Breast epithelium (tissue), 4 donors: Measurements from ENCODE around the gene C6orf89. TPM values are rescaled to one million over a fixed set of nuclear protein-coding genes. Genes with fewer than 3 reads are reported as not detected.
A peak's percentile ranks its signal among the peaks of the same experiment; 100 is the strongest.
"Not testable (repeated sequence)": the region's sequence is repeated elsewhere in the genome, so short reads cannot be mapped to it uniquely, and the experiment has no call there.

Source experiments
- DNase-seq, 2 donors: peaks; one replicate each; pipeline ENCODE4 v3.0.0-alpha.2; 2019; ENCODE audit warnings: low spot score in 2 of 2
- H3K27ac ChIP-seq, 2 donors: fragments of 200-600 bp; sonication (generic) in 1 of 2; one replicate each; pipeline ENCODE4 v1.5.1; 2016 to 2019; ENCODE audit warnings: mild to moderate bottlenecking in 1 of 2
- H3K27me3 ChIP-seq, 2 donors: fragments of 200-600 bp; sonication (generic) in 1 of 2; one replicate each; pipeline versions ENCODE4 v1.5.1 to v1.6.0; 2017 to 2019; ENCODE audit warnings: control low read depth in 1 of 2, mild to moderate bottlenecking in 1 of 2
- H3K36me3 ChIP-seq: fragments of 200-600 bp; one replicate; pipeline ENCODE4 v1.5.1; 2019
- H3K4me1 ChIP-seq, 2 donors: fragments of 200-600 bp; sonication (generic); one replicate each; pipeline ENCODE4 v1.5.1; 2016 to 2019; ENCODE audit warnings: control low read depth in 1 of 2
- H3K4me3 ChIP-seq, 3 donors: fragments of 200-600 bp; sonication (generic); 1 replicate in 2 of 3; 2 replicates in 1 of 3; pipeline ENCODE4 v1.5.1; 2016 to 2019; ENCODE audit warnings: mild to moderate bottlenecking in 3 of 3, moderate library complexity in 2 of 3
- H3K9me3 ChIP-seq, 2 donors: fragments of 200-600 bp; sonication (generic) in 1 of 2; one replicate each; pipeline ENCODE4 v1.5.1; 2016 to 2019; ENCODE audit warnings: control low read depth in 1 of 2
- CTCF ChIP-seq, 3 donors: fragments of 450-650 bp; IDR thresholded peaks; one replicate each; pipeline ENCODE4 v1.5.1; 2016 to 2017; ENCODE audit warnings: antibody characterized with exemption in 3 of 3, mild to moderate bottlenecking in 3 of 3, moderate library complexity in 3 of 3
- POLR2A ChIP-seq: fragments of 450-650 bp; IDR thresholded peaks from one replicate; pipeline ENCODE4 v1.6.1; 2016; ENCODE audit warnings: antibody characterized with exemption, mild to moderate bottlenecking, moderate library complexity
- POLR2AphosphoS5 ChIP-seq, 3 donors: sonication (generic); formaldehyde crosslinking; IDR thresholded peaks; one replicate each; pipeline ENCODE4 v1.6.1; 2017; ENCODE audit warnings: antibody characterized with exemption in 3 of 3
- intact Hi-C: fragments of 100-400 bp; cut with DNase I; formaldehyde crosslinking; loops from one replicate; pipeline ENCODE4 v1.15.1; 2023; ENCODE audit warnings: low total_unique reads
- total RNA-seq, 3 donors: library from RNA; depleted of rRNA; stranded (reverse); fragments of >200 nt; gene quantifications; one replicate each; pipeline ENCODE4 v1.1.0, GENCODE V29; 2016

Gene C6orf89
- total RNA-seq, 3 donors from 2014 or later: 32.8 to 58.7 (median 45.4) TPM

- no peak for DNase-seq
- H3K4me3 ChIP-seq: no peak overlapping the region
- TF ChIP-seq POLR2A (no peak), CTCF (IDR thresholded peaks at IDR 0.05) (no peak), POLR2AphosphoS5 (IDR thresholded peaks at IDR 0.05) (no peak)
These were observed 58.9 kb downstream of the C6orf89 start for GRCh38 chr6:36944650-36945049.

GRCh38 chr6:36945301-36945700 is 59.5 kb downstream of the C6orf89 start:
- DNase-seq: no peak

More at GRCh38 chr6:36944650-36945049, 58.9 kb downstream of the C6orf89 start:
- Histone ChIP-seq H3K36me3 (no peaks in the 10 kb centered on the region), H3K4me1 (no peaks in the 10 kb centered on the region), H3K27ac (no peak overlapping the region), H3K27me3 (no peaks in the 10 kb centered on the region), H3K9me3 (no peaks in the 10 kb centered on the region)
- intact Hi-C loops: no loop called here

GRCh38 chr6:36946526-36946925 is 60.8 kb downstream of the C6orf89 start:
- Histone ChIP-seq H3K27ac (peak overlapping the region; percentile 6 to 49), H3K9me3 (no peaks in the 10 kb centered on the region), H3K27me3 (no peaks in the 10 kb centered on the region), H3K36me3 (no peaks in the 10 kb centered on the region), H3K4me3 (no peak overlapping the region), H3K4me1 (no peaks in the 10 kb centered on the region)
- DNase-seq: no peak
- intact Hi-C loops: no loop called here
- TF ChIP-seq POLR2A (no peak), POLR2AphosphoS5 (IDR thresholded peaks at IDR 0.05) (no peak), CTCF (IDR thresholded peaks at IDR 0.05) (no peak)

More at GRCh38 chr6:36945301-36945700, 59.5 kb downstream of the C6orf89 start:
- Histone ChIP-seq H3K27me3 (no peaks in the 10 kb centered on the region), H3K4me1 (no peaks in the 10 kb centered on the region), H3K4me3 (no peak overlapping the region), H3K9me3 (no peaks in the 10 kb centered on the region), H3K36me3 (no peaks in the 10 kb centered on the region), H3K27ac (no peak overlapping the region)
- TF ChIP-seq POLR2AphosphoS5 (IDR thresholded peaks at IDR 0.05): no peak
- TF ChIP-seq POLR2A: no peak
- intact Hi-C loops: no loop called here

GRCh38 chr6:36947570-36948351 is 62.0 kb downstream of the C6orf89 start:
- Histone ChIP-seq H3K9me3 (no peaks in the 10 kb centered on the region), H3K27ac (peak overlapping the region; percentile 20 to 74), H3K4me3 (no peak overlapping the region), H3K4me1 (no peaks in the 10 kb centered on the region), H3K36me3 (no peaks in the 10 kb centered on the region), H3K27me3 (no peaks in the 10 kb centered on the region)
- intact Hi-C loops: no loop called here
- TF ChIP-seq CTCF (IDR thresholded peaks at IDR 0.05): no peak
- peak in 1 of 3 donors; percentile 48 for TF ChIP-seq POLR2AphosphoS5 (IDR thresholded peaks at IDR 0.05)
- DNase-seq: peak in 1 of 2 donors; percentile 82

GRCh38 chr6:36949076-36949475 is 63.3 kb downstream of the C6orf89 start:
- H3K4me3 ChIP-seq, H3K27me3 ChIP-seq, H3K36me3 ChIP-seq, intact Hi-C loops, H3K4me1 ChIP-seq, H3K9me3 ChIP-seq, DNase-seq: not testable (repeated sequence)
- H3K27ac ChIP-seq: peak overlapping the region in 1 of 2 donors; percentile 74

- Histone ChIP-seq H3K4me3 (no peak overlapping the region), H3K27ac (no peak overlapping the region), H3K27me3 (no peaks in the 10 kb centered on the region), H3K9me3 (no peaks in the 10 kb centered on the region), H3K36me3 (no peaks in the 10 kb centered on the region), H3K4me1 (no peaks in the 10 kb centered on the region)
- intact Hi-C loops: no loop called here
- no peak for DNase-seq
- TF ChIP-seq POLR2A: no peak
- no peak for TF ChIP-seq CTCF (IDR thresholded peaks at IDR 0.05)
- TF ChIP-seq POLR2AphosphoS5 (IDR thresholded peaks at IDR 0.05): no peak
These were observed 63.9 kb downstream of the C6orf89 start for GRCh38 chr6:36949636-36950035.
